Parathyroid adenoma (tissue), 2 donors: ENCODE measurements around the gene SLC20A1.

Experiments
- H2AFZ ChIP-seq: fragments of 300-600 bp; sonication (generic); one replicate; pipeline ENCODE4 v1.7.0; 2017; ENCODE audit warnings: antibody characterized with exemption, mild to moderate bottlenecking
- H3K27ac ChIP-seq: fragments of 300-600 bp; sonication (generic); one replicate; pipeline ENCODE4 v1.7.0; 2017
- H3K27me3 ChIP-seq: fragments of 300-600 bp; sonication (generic); one replicate; pipeline ENCODE4 v1.7.0; 2017; ENCODE audit warnings: low read length; ENCODE audit not compliant: control insufficient read depth, insufficient read depth
- H3K36me3 ChIP-seq: fragments of 300-600 bp; sonication (generic); one replicate; pipeline ENCODE4 v1.7.0; 2017; ENCODE audit warnings: low read length; ENCODE audit not compliant: control insufficient read depth, insufficient read depth
- H3K4me1 ChIP-seq: fragments of 300-600 bp; sonication (generic); one replicate; pipeline ENCODE4 v1.7.0; 2017; ENCODE audit warnings: control low read depth
- H3K4me2 ChIP-seq: fragments of 300-600 bp; sonication (generic); one replicate; pipeline ENCODE4 v1.7.0; 2017; ENCODE audit warnings: low read length
- H3K4me3 ChIP-seq: fragments of 300-600 bp; sonication (generic); one replicate; pipeline ENCODE4 v1.7.0; 2017; ENCODE audit warnings: low read depth, low read length
- H3K79me2 ChIP-seq: fragments of 300-600 bp; sonication (generic); one replicate; pipeline ENCODE4 v1.7.0; 2017; ENCODE audit warnings: control low read depth
- H3K9ac ChIP-seq: fragments of 300-600 bp; sonication (generic); one replicate; pipeline ENCODE4 v1.7.0; 2017; ENCODE audit warnings: mild to moderate bottlenecking
- H3K9me3 ChIP-seq: fragments of 300-600 bp; sonication (generic); one replicate; pipeline ENCODE4 v1.7.0; 2017; ENCODE audit warnings: low read length; ENCODE audit not compliant: control insufficient read depth
- CTCF ChIP-seq: fragments of 300-600 bp; sonication (generic); IDR thresholded peaks from one replicate; pipeline ENCODE4 v1.7.0; 2017; ENCODE audit warnings: antibody characterized with exemption, mild to moderate bottlenecking
- donor health status: primary hyperparathyroidism.

Gene SLC20A1

GRCh38 chr2:112644155-112644932 is 1.4 kb upstream of the SLC20A1 start:
- TF ChIP-seq CTCF, result no peak
- Histone ChIP-seq H3K9me3 (no peaks in the 10 kb centered on the region), H3K4me3 (peak overlapping the region; percentile 85), H3K27ac (peak overlapping the region; percentile 92), H3K4me2 (peak overlapping the region; percentile 84), H3K9ac (no peak overlapping the region), H3K4me1 (peaks cover 10% of the 10 kb centered on the region), H3K79me2 (no peaks in the 10 kb centered on the region), H3K27me3 (no peaks in the 10 kb centered on the region), H3K36me3 (no peaks in the 10 kb centered on the region), H2AFZ (peak overlapping the region; percentile 88)

- no peak for TF ChIP-seq CTCF
- Histone ChIP-seq H3K9ac (no peak overlapping the region), H2AFZ (peak overlapping the region; percentile 88), H3K9me3 (no peaks in the 10 kb centered on the region), H3K4me1 (peaks cover 10% of the 10 kb centered on the region), H3K4me3 (peak overlapping the region; percentile 85), H3K36me3 (no peaks in the 10 kb centered on the region), H3K4me2 (peak overlapping the region; percentile 84), H3K79me2 (no peaks in the 10 kb centered on the region), H3K27ac (peak overlapping the region; percentile 92), H3K27me3 (no peaks in the 10 kb centered on the region)
These were observed 818 bp upstream of the SLC20A1 start for GRCh38 chr2:112644933-112645309.

- Histone ChIP-seq H3K4me1 (peaks cover 10% of the 10 kb centered on the region), H3K9me3 (no peaks in the 10 kb centered on the region), H3K9ac (peak overlapping the region; percentile 79), H3K4me2 (peak overlapping the region; percentile 84), H3K79me2 (no peaks in the 10 kb centered on the region), H3K36me3 (no peaks in the 10 kb centered on the region), H3K4me3 (peak overlapping the region; percentile 85), H3K27me3 (no peaks in the 10 kb centered on the region), H2AFZ (peak overlapping the region; percentile 88), H3K27ac (peak overlapping the region; percentile 92)
- TF ChIP-seq CTCF, result no peak
These were observed 472 bp downstream of the SLC20A1 start for GRCh38 chr2:112646102-112646719.

GRCh38 chr2:112646791-112647689 is 1.3 kb downstream of the SLC20A1 start:
- Histone ChIP-seq H3K36me3 (no peaks in the 10 kb centered on the region), H3K27me3 (no peaks in the 10 kb centered on the region), H2AFZ (no peak overlapping the region), H3K79me2 (no peaks in the 10 kb centered on the region), H3K4me2 (peak overlapping the region; percentile 84), H3K9me3 (no peaks in the 10 kb centered on the region), H3K9ac (no peak overlapping the region), H3K27ac (no peak overlapping the region), H3K4me1 (peaks cover 10% of the 10 kb centered on the region), H3K4me3 (peak overlapping the region; percentile 85)
- TF ChIP-seq CTCF, result no peak
